Spleen (tissue), 7 donors: ENCODE results near the gene PDE4D.

Experiments used
- CTCF ChIP-seq, 11 experiments: fragments of 200-600 bp in 7 of 11; fragments of 450-650 bp in 4 of 11; sonication (generic) in 4 of 11; IDR thresholded peaks in 8 of 11; conservative IDR thresholded peaks in 3 of 11; 1 replicate in 7 of 11; 2 replicates in 4 of 11; pipeline versions ENCODE4 v1.4.0 to v1.8.0; 2016 to 2021; ENCODE audit warnings: antibody characterized with exemption in 11 of 11, inconsistent platforms in 4 of 11, mild to moderate bottlenecking in 1 of 11
- POLR2A ChIP-seq, 3 donors: fragments of 450-650 bp; IDR thresholded peaks; one replicate each; pipeline ENCODE4 v1.5.1; 2017; ENCODE audit warnings: antibody characterized with exemption in 3 of 3, mild to moderate bottlenecking in 1 of 3
- donor health status: DM: no; HTN: no; CAD: no; lungs with moderate emphysema.
- donor health status: DM: no; HTN: no; CAD: no.
- donor health status: DM: no; HTN: no; CAD: no.

- TF ChIP-seq CTCF (IDR thresholded peaks at IDR 0.05 in 8 of 11, conservative IDR thresholded peaks at IDR 0.05 in 3 of 11) = no peak
- no peak for TF ChIP-seq POLR2A (IDR thresholded peaks at IDR 0.05)
Observed at GRCh38 chr5:59152701-59153245, 740.8 kb downstream of the PDE4D start.
